Measurements from ENCODE around the gene CBFB. TPM values are rescaled to one million over a fixed set of nuclear protein-coding genes. Genes with fewer than 3 reads are reported as not detected.

The CBFB gene
- total RNA-seq, 1 experiment from 2014 or later = 76.3 TPM

- Histone ChIP-seq H3K79me1 (ENCODE audit: insufficient read depth, low read depth, low read length, poor library complexity, severe bottlenecking) (no peaks in the 10 kb centered on the region), H2AFZ (ENCODE audit: low read length) (no peak overlapping the region), H3K56ac (ENCODE audit: insufficient read length, low read depth, low read length) (no peak overlapping the region), H2AK5ac (ENCODE audit: insufficient read length, low read length) (no peak overlapping the region), H2BK120ac (ENCODE audit: low read depth, low read length, poor library complexity, severe bottlenecking) (no peak overlapping the region), H4K8ac (replicated peaks; ENCODE audit: insufficient read length, low read depth, low read length) (no peak overlapping the region), H2BK15ac (ENCODE audit: low read depth, low read length) (no peak overlapping the region), H3K4me2 (ENCODE audit: insufficient read depth, insufficient read length, low read length) (no peak overlapping the region), H3K18ac (ENCODE audit: insufficient read length, low read depth, low read length) (no peak overlapping the region), H2BK5ac (ENCODE audit: insufficient read length, low read length) (no peak overlapping the region), H3K27me3 (ENCODE audit: insufficient read depth, low read length) (no peaks in the 10 kb centered on the region), H3K23ac (ENCODE audit: insufficient read length, low read depth, low read length) (no peak overlapping the region), H3K9me3 (ENCODE audit: control insufficient read depth, low read depth, low read length) (no peaks in the 10 kb centered on the region), H4K20me1 (ENCODE audit: control insufficient read depth, insufficient read depth, insufficient read length) (no peaks in the 10 kb centered on the region), H3K27ac (ENCODE audit: insufficient read length, low read depth, low read length) (no peak overlapping the region), H3T11ph (ENCODE audit: low read length) (no peak overlapping the region), H3K9ac (ENCODE audit: extremely low read depth, insufficient read length, low read length) (no peak overlapping the region), H4K5ac (ENCODE audit: insufficient read length, low read depth, low read length) (no peak overlapping the region), H3K79me2 (ENCODE audit: insufficient read depth, low read length) (no peaks in the 10 kb centered on the region), H3K14ac (ENCODE audit: insufficient read depth, low read length) (no peak overlapping the region), H2BK20ac (ENCODE audit: low read depth, low read length, poor library complexity, severe bottlenecking) (no peak overlapping the region), H2BK12ac (ENCODE audit: insufficient read length, low read depth, low read length) (no peak overlapping the region), H3K4ac (ENCODE audit: low read depth, low read length) (no peak overlapping the region), H4K91ac (ENCODE audit: insufficient read length, low read depth, low read length) (no peak overlapping the region), H3K23me2 (ENCODE audit: insufficient read length, low read depth, low read length, poor library complexity, severe bottlenecking) (no peaks in the 10 kb centered on the region), H3K4me1 (ENCODE audit: insufficient read depth, low read length) (no peaks in the 10 kb centered on the region)
- Mint-ChIP-seq H3K27me3 (ENCODE audit: low read depth) (no peaks in the 10 kb centered on the region), H3K4me3 (no peak overlapping the region), H3K9me3 (no peaks in the 10 kb centered on the region), H3K27ac (no peak overlapping the region), H3K36me3 (ENCODE audit: insufficient read depth in 1 of 3, low read depth in 3 of 3) (peaks cover 0 to 16% (median 3%) of the 10 kb centered on the region in 3 experiments; a peak in 5 of 7 replicates), H3K4me1 (peaks cover 2 to 6% of the 10 kb centered on the region in 2 experiments; a peak in 3 of 4 replicates)
- no CpG with 5 or more reads among the region's 1 CpG for WGBS (ENCODE audit: extremely low coverage, insufficient read length, low lambda C conversion rate)
- DNase-seq = no peak
- TF ChIP-seq, protein P1, sequence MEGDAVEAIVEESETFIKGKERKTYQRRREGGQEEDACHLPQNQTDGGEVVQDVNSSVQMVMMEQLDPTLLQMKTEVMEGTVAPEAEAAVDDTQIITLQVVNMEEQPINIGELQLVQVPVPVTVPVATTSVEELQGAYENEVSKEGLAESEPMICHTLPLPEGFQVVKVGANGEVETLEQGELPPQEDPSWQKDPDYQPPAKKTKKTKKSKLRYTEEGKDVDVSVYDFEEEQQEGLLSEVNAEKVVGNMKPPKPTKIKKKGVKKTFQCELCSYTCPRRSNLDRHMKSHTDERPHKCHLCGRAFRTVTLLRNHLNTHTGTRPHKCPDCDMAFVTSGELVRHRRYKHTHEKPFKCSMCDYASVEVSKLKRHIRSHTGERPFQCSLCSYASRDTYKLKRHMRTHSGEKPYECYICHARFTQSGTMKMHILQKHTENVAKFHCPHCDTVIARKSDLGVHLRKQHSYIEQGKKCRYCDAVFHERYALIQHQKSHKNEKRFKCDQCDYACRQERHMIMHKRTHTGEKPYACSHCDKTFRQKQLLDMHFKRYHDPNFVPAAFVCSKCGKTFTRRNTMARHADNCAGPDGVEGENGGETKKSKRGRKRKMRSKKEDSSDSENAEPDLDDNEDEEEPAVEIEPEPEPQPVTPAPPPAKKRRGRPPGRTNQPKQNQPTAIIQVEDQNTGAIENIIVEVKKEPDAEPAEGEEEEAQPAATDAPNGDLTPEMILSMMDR (conservative IDR thresholded peaks at IDR 0.05) = no peak
These were observed 58.3 kb downstream of the CBFB start for GRCh38 chr16:67087291-67087690.
